ENCODE data around the gene MAGED2. TPM values are rescaled to one million over a fixed set of nuclear protein-coding genes. Genes with fewer than 3 reads are reported as not detected.

The MAGED2 gene
- total RNA-seq, 4 donors from 2014 or later, result 176 to 324 (median 272) TPM

DNA sequence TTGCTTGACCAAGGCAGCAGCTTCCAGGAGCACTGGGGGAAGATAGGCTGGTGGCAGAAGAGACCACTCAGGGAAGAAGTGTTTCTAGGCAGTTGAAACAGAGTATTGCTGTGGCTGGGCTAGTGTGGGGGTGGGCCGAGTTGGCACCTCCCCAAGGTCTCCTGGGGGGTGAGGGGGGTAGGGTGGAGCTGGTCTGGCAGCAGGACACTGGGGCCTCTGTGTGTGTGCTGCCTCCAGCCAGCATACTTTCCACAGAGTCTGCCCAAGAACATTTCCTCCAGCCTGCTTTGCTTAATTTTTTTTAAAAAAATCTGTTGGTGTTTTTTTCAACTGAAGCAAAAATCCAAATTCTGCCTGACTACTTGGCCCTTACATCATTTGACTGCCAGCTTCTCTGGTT lies 13.5 kb upstream of the MAGED2 start:
- Histone ChIP-seq H3K4me3 (replicated peaks in 1 of 3) (no peak overlapping the region), H3K9me3 (no peaks in the 10 kb centered on the region), H3K27ac (no peak overlapping the region), H3K27me3 (no peaks in the 10 kb centered on the region), H3K4me1 (no peaks in the 10 kb centered on the region), H3K36me3 (no peaks in the 10 kb centered on the region)
- TF ChIP-seq POLR2A (IDR thresholded peaks at IDR 0.05), result no peak
- TF ChIP-seq, protein P1, sequence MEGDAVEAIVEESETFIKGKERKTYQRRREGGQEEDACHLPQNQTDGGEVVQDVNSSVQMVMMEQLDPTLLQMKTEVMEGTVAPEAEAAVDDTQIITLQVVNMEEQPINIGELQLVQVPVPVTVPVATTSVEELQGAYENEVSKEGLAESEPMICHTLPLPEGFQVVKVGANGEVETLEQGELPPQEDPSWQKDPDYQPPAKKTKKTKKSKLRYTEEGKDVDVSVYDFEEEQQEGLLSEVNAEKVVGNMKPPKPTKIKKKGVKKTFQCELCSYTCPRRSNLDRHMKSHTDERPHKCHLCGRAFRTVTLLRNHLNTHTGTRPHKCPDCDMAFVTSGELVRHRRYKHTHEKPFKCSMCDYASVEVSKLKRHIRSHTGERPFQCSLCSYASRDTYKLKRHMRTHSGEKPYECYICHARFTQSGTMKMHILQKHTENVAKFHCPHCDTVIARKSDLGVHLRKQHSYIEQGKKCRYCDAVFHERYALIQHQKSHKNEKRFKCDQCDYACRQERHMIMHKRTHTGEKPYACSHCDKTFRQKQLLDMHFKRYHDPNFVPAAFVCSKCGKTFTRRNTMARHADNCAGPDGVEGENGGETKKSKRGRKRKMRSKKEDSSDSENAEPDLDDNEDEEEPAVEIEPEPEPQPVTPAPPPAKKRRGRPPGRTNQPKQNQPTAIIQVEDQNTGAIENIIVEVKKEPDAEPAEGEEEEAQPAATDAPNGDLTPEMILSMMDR (IDR thresholded peaks at IDR 0.05), result no peak
- no peak for DNase-seq
- no CpG with 5 or more reads among the region's 1 CpG for WGBS, 2 donors
- intact Hi-C loops (cut with DNase I), result no loop called here

- Histone ChIP-seq H3K36me3 (no peaks in the 10 kb centered on the region), H3K4me1 (no peaks in the 10 kb centered on the region), H3K4me3 (replicated peaks in 1 of 3) (no peak overlapping the region), H3K9me3 (no peaks in the 10 kb centered on the region), H3K27me3 (no peaks in the 10 kb centered on the region), H3K27ac (no peak overlapping the region)
- DNase-seq, result no peak
- intact Hi-C loops (cut with DNase I), result no loop called here
- no peak for TF ChIP-seq POLR2A (IDR thresholded peaks at IDR 0.05)
- TF ChIP-seq, protein P1 (IDR thresholded peaks at IDR 0.05), result no peak
- WGBS, 2 donors, result 76 to 79% methylated on average over 4 of the region's 4 CpGs
Measured at GRCh38 chrX:54794795-54795194, 12.8 kb upstream of the MAGED2 start.

GRCh38 chrX:54798137-54798536 lies 9.4 kb upstream of the MAGED2 start, which contains the start of gene ITIH6:
Gene ITIH6, minus strand, starts transcription at chrX:54798255. Its CDS starts 45 bp downstream, at chrX:54798210.
- Histone ChIP-seq H3K9me3 (no peaks in the 10 kb centered on the region), H3K4me1 (no peaks in the 10 kb centered on the region), H3K27ac (no peak within 1 kb of the TSS), H3K4me3 (replicated peaks in 1 of 3) (no peak within 1 kb of the TSS), H3K36me3 (no peaks in the 10 kb centered on the region), H3K27me3 (no peaks in the 10 kb centered on the region)
- 47 to 86% methylated on average over 1 to 2 of the region's 2 CpGs for WGBS, 2 donors
- DNase-seq, result no peak
- TF ChIP-seq, protein P1 (IDR thresholded peaks at IDR 0.05), result no peak
- no peak for TF ChIP-seq POLR2A (IDR thresholded peaks at IDR 0.05)
- intact Hi-C loops (cut with DNase I), result no loop called here

DNA sequence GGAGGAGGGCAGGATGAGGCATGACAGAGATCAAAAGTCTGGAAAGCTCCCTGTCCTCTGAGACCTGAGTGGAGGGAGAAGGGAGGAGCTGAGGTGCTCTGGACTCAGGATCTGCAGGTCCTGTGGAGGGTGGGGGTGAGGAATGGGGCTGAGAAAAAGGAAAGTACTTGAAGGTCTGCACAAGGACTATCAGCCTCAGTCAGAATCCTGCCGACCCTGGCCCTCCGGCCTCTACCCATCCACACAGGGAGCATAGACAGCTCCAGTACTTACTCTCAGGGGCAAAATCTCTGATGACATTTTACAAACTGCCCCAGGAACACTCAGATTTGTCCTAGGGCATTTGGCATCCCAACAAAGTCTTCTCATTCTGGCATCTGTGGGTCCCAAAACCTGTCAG lies 8.5 kb upstream of the MAGED2 start:
- WGBS, 2 donors, result 79 to 83% methylated on average over 2 of the region's 2 CpGs
- intact Hi-C loops (cut with DNase I), result no loop called here

GRCh38 chrX:54808109-54808604 lies 612 bp downstream of the MAGED2 start:
- peak overlapping the region; percentile 84 to 89 (median 88) for H3K27ac ChIP-seq
- peak overlapping the region in 2 of 3 donors; percentile 63 to 66 for H3K4me3 ChIP-seq (replicated peaks in 1 of 3)
- TF ChIP-seq POLR2A (IDR thresholded peaks at IDR 0.05), result peak in 1 of 2 donors; percentile 27
- TF ChIP-seq, protein P1 (IDR thresholded peaks at IDR 0.05), result no peak
- peaks cover 6 to 21% of the 10 kb centered on the region in 2 donors for H3K36me3 ChIP-seq
- DNase-seq, result peak; percentile 70 to 73
- intact Hi-C loops (cut with DNase I), result no loop called here
- no peaks in the 10 kb centered on the region for H3K9me3 ChIP-seq
- no peaks in the 10 kb centered on the region for H3K27me3 ChIP-seq
- 0 to 1% methylated on average over 21 to 23 of the region's 23 CpGs for WGBS, 2 donors
- H3K4me1 ChIP-seq, result peaks cover 0 to 10% of the 10 kb centered on the region in 2 donors

More for the DNA sequence above, 8.5 kb upstream of the MAGED2 start:
- H3K27me3 ChIP-seq, result no peaks in the 10 kb centered on the region
- no peaks in the 10 kb centered on the region for H3K4me1 ChIP-seq
- no peak for DNase-seq
- no peaks in the 10 kb centered on the region for H3K9me3 ChIP-seq
- H3K27ac ChIP-seq, result no peak overlapping the region
- H3K36me3 ChIP-seq, result no peaks in the 10 kb centered on the region
- TF ChIP-seq POLR2A (IDR thresholded peaks at IDR 0.05), result no peak
- TF ChIP-seq, protein P1 (IDR thresholded peaks at IDR 0.05), result no peak
- no peak overlapping the region for H3K4me3 ChIP-seq (replicated peaks in 1 of 3)
